ENCODE measurements around the gene KRTAP12-1.
"Not testable (repeated sequence)": the region's sequence is repeated elsewhere in the genome, so short reads cannot be mapped to it uniquely, and the experiment has no call there.

KRTAP12-1 gene

GRCh38 chr21:44697172-44697810 is 15.3 kb upstream of the KRTAP12-1 start, which contains the start of gene KRTAP10-12:
Gene KRTAP10-12, plus strand, starts transcription at chr21:44697172. Its CDS starts 30 bp downstream, at chr21:44697202.
- not testable (repeated sequence) for DNase-seq

DNA sequence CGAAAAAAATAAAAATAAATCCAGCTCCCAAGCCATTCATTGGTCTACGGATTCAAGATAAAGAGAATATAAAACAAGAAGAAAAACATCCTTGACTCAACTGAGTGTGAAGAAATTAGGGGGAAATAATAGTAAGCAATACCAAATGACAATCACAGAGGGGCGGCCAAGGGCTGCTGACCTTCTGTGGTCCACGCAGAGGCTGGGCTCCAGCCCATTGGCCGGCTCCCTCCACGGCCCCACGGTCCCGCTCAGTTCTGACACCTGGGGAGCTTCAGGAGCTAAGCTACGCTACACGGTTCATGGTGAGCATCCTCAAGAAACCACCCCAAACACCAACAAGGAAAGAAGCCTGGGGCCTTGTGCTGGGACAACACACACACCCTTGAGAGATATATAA is 14.6 kb upstream of the KRTAP12-1 start:
- no peak for DNase-seq

DNA sequence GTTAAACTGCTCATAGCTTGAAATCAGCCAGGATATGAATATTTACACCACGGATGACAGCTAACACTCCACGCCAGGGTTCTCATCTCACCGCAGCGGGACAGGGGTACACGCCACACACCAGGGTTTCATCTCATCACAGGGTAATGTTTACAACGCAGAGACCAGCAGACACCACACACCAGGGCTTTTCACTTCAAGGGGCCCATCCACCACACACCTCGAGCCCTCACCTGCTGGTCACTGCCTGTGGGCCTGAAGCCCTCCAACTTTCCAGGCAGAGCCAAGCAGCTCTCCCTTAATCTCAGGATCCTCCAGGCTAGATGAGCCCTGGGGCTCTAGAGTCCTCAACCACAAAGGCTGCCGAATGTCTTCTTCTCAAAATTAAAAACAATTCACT is 13.7 kb upstream of the KRTAP12-1 start:
- DNase-seq, result no peak

- DNase-seq, result no peak
Measured at GRCh38 chr21:44695184-44695583, 13.2 kb upstream of the KRTAP12-1 start.

- no peak for DNase-seq
Measured at GRCh38 chr21:44694776-44695175, 12.8 kb upstream of the KRTAP12-1 start.

DNA sequence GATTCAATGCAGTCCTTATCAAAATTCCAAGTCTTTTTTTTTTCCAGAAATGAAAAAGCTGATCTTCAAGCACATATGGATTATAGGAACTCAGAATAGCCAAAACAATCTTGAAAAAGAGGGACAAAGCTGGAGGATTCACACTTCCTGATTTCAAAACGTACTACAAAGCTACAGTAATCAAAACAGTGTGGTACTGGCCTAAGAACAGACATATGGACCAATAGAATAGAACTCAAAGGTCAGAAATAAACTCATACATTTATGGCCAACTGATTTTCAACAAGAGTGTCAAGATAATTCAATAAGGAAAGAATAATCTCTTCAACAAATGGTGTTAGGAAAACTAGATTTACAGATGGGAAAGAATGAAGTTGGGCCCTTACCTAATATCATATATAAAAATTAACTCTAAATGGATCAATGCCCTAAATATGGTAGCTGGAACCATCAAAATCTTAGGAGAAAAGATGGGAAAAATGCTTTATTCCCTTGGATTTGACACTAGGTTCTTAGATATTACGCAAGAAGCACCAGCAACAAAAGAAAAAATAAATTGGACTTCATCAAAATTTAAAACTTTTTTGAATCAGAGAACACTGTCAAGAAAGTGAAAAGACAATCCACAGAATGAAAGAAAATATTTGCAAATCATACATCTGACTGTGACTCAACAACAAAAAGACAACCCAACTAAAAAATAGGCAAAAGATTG is 11.0 kb upstream of the KRTAP12-1 start:
- no peak for DNase-seq

DNA sequence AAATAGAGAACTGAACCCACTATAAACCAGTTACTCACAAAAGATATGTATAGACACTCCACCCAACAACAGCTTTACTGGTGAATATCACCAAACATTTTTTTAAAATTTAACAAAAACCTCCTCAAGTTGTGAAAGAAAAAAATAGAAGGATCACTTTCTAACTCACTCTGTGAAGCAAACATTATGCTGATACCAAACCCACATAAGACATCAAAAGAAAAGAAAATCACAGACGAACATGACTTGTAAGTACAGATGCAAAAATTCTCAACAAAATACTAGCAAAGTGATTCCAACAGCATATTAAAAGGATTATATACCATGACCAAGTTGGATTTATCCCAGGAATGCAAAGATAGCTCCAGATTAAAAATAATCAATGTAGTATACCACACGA is 9.7 kb upstream of the KRTAP12-1 start:
- no peak for DNase-seq

- not testable (repeated sequence) for DNase-seq
Measured at GRCh38 chr21:44689740-44690139, 7.8 kb upstream of the KRTAP12-1 start.

- DNase-seq, result no peak
Measured at GRCh38 chr21:44687671-44688070, 5.7 kb upstream of the KRTAP12-1 start.

DNA sequence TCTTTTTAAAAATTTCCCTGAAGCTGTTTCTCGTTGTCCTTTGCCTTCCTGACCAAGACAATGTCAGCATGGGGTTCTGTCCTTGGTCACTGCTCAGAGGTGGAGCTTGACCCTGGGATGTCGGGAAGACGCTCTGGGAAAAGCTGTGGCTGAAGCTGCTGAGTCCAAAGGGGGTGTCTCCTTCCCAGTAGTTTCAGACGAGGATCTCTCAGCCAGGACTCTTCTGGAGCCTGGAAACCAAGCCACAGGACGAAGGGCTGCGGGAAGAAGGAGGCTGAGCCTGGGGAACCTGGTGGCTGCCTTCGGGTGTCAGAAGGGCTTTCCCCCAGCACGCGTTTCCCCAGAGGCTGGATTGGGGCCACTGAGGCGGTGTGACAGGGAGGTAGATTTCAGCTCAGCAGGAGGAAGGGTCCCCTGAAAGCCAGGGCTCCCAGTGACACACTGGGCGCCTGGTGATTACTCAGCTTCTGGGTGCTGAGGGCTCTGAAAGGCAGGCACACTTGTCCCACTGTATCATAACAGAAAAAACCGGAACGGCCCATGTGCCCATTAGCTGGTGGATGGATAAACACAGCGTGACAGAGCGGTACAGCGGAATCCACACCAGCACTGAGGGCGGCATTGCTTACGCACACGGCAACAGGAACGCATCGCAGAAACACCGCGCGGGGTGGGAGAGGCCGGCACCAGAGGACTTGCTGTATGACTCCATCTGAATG is 5.0 kb upstream of the KRTAP12-1 start:
- no peak for DNase-seq

GRCh38 chr21:44686000-44686781 is 4.2 kb upstream of the KRTAP12-1 start:
- DNase-seq, result no peak

GRCh38 chr21:44685050-44685449 is 3.1 kb upstream of the KRTAP12-1 start:
- not testable (repeated sequence) for DNase-seq

GRCh38 chr21:44684483-44684882 is 2.5 kb upstream of the KRTAP12-1 start:
- DNase-seq, result no peak

- no peak for DNase-seq
Measured at GRCh38 chr21:44684077-44684476, 2.1 kb upstream of the KRTAP12-1 start.

- DNase-seq, result no peak
Measured at GRCh38 chr21:44682580-44683151, 703 bp upstream of the KRTAP12-1 start.

DNA sequence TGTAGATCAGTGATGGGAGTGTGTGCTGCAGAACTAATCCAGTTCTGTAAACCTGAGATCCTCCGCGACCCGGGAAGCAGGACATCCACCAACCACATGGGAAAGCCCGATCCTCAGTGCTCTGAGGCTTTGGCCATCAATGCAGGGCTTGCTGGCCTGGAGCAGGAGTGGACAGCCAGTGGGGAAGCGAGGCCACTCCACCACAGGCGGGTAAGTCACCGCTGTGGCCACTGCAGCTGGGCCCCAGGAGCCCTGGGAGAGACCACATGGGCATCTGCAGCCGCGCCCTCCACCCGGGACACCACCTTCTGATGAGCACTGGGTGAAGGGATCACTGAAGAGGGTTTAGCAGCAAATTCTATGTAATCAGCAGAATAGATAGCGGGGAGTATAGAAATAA is 811 bp downstream of the KRTAP12-1 start:
- no peak for DNase-seq

DNA sequence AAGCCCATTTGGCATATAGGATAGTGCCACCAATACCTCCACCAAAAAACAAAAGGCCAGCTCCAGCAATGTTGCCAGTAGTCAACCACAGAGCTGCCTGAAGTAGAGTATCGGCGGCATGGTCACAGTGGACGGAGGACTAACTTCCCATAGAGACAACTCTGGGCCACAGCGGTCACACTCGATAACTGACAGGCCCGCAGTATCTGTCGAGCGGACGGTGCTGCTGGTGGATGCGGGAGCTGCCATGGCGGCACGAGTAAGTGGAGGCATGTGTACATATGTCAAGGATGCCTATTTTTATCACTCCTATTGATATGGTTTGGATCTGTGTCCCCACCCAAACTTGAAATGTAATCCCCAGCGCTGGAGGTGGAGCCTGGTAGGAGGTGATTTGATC is 4.1 kb downstream of the KRTAP12-1 start:
- no peak for DNase-seq

DNA sequence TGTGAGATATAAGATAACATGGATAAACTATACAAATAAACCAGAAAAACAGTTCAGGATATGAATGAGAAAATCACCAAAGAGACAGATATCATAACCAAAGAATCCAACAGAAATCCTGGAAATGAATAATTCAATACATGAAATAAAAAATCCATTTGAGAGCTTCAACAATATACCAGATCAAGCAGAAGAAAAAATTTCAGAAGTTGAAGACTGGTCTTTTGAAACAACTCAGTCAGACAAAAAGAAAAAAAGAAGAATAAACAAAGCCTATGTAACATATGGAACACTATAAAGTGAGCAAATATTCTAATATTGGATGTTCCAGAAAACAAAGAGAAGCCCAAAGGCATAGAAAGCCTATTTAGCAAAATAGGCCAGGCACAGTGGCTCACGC is 10.1 kb downstream of the KRTAP12-1 start:
- no peak for DNase-seq

GRCh38 chr21:44670642-44671432 is 11.1 kb downstream of the KRTAP12-1 start:
- no peak for DNase-seq

DNA sequence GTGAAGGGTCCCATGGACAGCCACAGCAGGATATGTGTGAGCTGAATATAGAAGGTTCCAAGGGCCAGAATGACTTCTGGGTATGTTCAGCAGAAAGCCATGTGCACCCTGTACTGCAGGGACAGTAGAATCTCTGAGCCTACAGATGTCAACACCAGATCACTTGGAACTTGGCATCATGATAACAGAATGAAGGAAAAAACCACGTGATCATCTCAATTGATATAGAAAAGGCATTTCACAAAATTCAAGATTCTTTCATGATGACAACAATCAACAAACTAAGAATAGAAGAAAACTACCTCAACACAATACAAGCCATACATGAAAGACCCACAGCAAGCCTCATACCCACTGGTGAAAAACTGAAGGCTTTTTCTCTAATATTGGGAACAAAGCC is 14.4 kb downstream of the KRTAP12-1 start:
- DNase-seq, result no peak

- peak; percentile 15 for DNase-seq
Measured at GRCh38 chr21:44666401-44667320, 15.3 kb downstream of the KRTAP12-1 start, which contains the start of gene KRTAP12-2. Gene KRTAP12-2, minus strand, starts transcription at chr21:44666927. Its CDS starts 41 bp downstream, at chr21:44666886.

Measured in NCI-H1105 (cell line).